Panc1 (cell line): ENCODE results near the gene MIXL1. TPM values are rescaled to one million over a fixed set of nuclear protein-coding genes. Genes with fewer than 3 reads are reported as not detected.

Source experiments
- ATAC-seq: fragments of 200-7000 bp; cut with Tn5 transposase; 2 replicates; pipeline ENCODE4 v1.9.1; 2020; ENCODE audit warnings: mild to moderate bottlenecking, moderate library complexity
- BruUV-seq: library from RNA; stranded (reverse); fragments of 400-500 nt; replicated peaks from 2 replicates; lab custom pipeline; 2021; lab: Mats Ljungman, UMichigan
- CTCF ChIA-PET: fragments of 300-600 bp; sonication (Branson Sonifier 250); formaldehyde crosslinking; loops from one replicate; lab custom pipeline; 2022; ENCODE audit warnings: antibody characterized with exemption; lab: Charles Lee
- POLR2A ChIA-PET: fragments of 300-600 bp; sonication (Branson Sonifier 250); formaldehyde crosslinking; loops from one replicate; lab custom pipeline; 2022; ENCODE audit warnings: antibody characterized with exemption; lab: Charles Lee
- DNase-seq: peaks from one replicate; pipeline ENCODE4 v3.0.0-alpha.2; 2010; ENCODE audit warnings: low read depth, low spot score
- H3K27ac ChIP-seq: 2 replicates; pipeline ENCODE4 v1.5.1; 2011; ENCODE audit warnings: mild to moderate bottlenecking, low read length, inconsistent platforms
- H3K27me3 ChIP-seq: fragments of 200-500 bp; sonication (Bioruptor generic); 2 replicates; pipeline ENCODE4 v1.6.0; 2014; ENCODE audit warnings: low read length, inconsistent platforms; ENCODE audit not compliant: control insufficient read depth, insufficient read depth
- H3K36me3 ChIP-seq: fragments of 200-500 bp; sonication (Bioruptor generic); 2 replicates; pipeline ENCODE4 v1.5.1; 2014; ENCODE audit warnings: inconsistent platforms, mild to moderate bottlenecking, low read length, moderate library complexity; ENCODE audit not compliant: control insufficient read depth, insufficient read depth
- H3K4me1 ChIP-seq: 2 replicates; pipeline ENCODE4 v1.5.1; 2011; ENCODE audit warnings: inconsistent platforms, mild to moderate bottlenecking, low read length, moderate library complexity; ENCODE audit not compliant: control insufficient read depth, insufficient read depth
- H3K4me3 ChIP-seq, 2 experiments: 2 replicates each; pipeline ENCODE4 v1.5.1; 2011 to 2012; ENCODE audit warnings: low read depth in 2 of 2, low read length in 2 of 2, mild to moderate bottlenecking in 2 of 2, inconsistent platforms in 1 of 2, moderate library complexity in 1 of 2
- H3K9me3 ChIP-seq: fragments of 200-500 bp; sonication (Bioruptor generic); 2 replicates; pipeline ENCODE4 v1.5.1; 2014; ENCODE audit warnings: low read depth, mild to moderate bottlenecking, inconsistent platforms, low read length, moderate library complexity; ENCODE audit not compliant: control insufficient read depth, insufficient read depth
- POLR2AphosphoS5 ChIP-seq: IDR thresholded peaks from 2 replicates; pipeline ENCODE4 v1.6.1; 2012; ENCODE audit warnings: mild to moderate bottlenecking, low read depth, low read length, moderate library complexity
- SIN3A ChIP-seq: IDR thresholded peaks from 2 replicates; pipeline ENCODE4 v1.6.1; 2012; ENCODE audit warnings: low read depth, mild to moderate bottlenecking, low read length, moderate library complexity, borderline replicate concordance; ENCODE audit not compliant: insufficient read depth
- TCF7L2 ChIP-seq: IDR thresholded peaks from 2 replicates; pipeline ENCODE4 v1.6.1; 2011; ENCODE audit warnings: mild to moderate bottlenecking, low read depth, low read length, inconsistent platforms
- in situ Hi-C: cut with HindIII; loops from 2 replicates; pipeline ENCODE4 v1.10.0; 2016; ENCODE audit warnings: low sequenced_read_pairs, low pct_unique_long_range_greater_than_20kb
- intact Hi-C: fragments of 100-400 bp; cut with micrococcal nuclease; formaldehyde crosslinking; loops from one replicate; pipeline ENCODE4 v1.10.0; 2022; ENCODE audit not compliant: unreplicated experiment
- total RNA-seq: library from RNA; stranded (reverse); gene quantifications from one replicate; pipeline ENCODE4 v1.2.1, GENCODE V29; 2021; ENCODE audit not compliant: unreplicated experiment
- TF ChIP-seq, protein P1 (sequence below), 2 experiments: IDR thresholded peaks; 2 replicates each; pipeline ENCODE4 v1.6.1; 2011 to 2012; ENCODE audit warnings: low read depth in 2 of 2, control low read depth in 1 of 2, low read length in 1 of 2, mild to moderate bottlenecking in 1 of 2, moderate library complexity in 1 of 2; ENCODE audit not compliant: insufficient read depth in 1 of 2
- TF ChIP-seq, protein P2 (sequence below): fragments of 450-650 bp; IDR thresholded peaks from 2 replicates; pipeline ENCODE4 v1.5.1; 2017; ENCODE audit warnings: mild to moderate bottlenecking

Gene MIXL1
- total RNA-seq, 1 experiment from 2014 or later, result 0.69 TPM

DNA sequence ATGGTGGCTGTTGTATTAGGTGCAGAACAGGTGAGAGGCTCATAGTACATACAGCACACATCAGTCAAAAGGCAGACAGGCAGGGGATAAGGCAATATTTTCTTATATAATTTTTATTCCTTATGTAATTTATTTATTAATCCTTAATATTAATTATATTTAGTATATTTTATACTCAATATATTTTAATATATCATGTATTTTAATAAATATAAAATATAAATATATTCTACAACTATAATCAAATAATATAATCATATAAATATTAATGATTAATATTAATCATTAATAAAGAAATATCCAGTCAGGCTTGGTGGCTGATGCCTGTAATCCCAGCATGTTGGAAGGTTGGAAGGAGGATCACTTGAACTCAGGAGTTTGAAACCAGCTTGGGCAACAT is 19.3 kb upstream of the MIXL1 start:
- intact Hi-C loops, result no loop called here
- BruUV-seq, result no TSS peak

GRCh38 chr1:226207048-226207447 is 16.4 kb upstream of the MIXL1 start:
- no peak for TF ChIP-seq TCF7L2
- TF ChIP-seq, protein P1, sequence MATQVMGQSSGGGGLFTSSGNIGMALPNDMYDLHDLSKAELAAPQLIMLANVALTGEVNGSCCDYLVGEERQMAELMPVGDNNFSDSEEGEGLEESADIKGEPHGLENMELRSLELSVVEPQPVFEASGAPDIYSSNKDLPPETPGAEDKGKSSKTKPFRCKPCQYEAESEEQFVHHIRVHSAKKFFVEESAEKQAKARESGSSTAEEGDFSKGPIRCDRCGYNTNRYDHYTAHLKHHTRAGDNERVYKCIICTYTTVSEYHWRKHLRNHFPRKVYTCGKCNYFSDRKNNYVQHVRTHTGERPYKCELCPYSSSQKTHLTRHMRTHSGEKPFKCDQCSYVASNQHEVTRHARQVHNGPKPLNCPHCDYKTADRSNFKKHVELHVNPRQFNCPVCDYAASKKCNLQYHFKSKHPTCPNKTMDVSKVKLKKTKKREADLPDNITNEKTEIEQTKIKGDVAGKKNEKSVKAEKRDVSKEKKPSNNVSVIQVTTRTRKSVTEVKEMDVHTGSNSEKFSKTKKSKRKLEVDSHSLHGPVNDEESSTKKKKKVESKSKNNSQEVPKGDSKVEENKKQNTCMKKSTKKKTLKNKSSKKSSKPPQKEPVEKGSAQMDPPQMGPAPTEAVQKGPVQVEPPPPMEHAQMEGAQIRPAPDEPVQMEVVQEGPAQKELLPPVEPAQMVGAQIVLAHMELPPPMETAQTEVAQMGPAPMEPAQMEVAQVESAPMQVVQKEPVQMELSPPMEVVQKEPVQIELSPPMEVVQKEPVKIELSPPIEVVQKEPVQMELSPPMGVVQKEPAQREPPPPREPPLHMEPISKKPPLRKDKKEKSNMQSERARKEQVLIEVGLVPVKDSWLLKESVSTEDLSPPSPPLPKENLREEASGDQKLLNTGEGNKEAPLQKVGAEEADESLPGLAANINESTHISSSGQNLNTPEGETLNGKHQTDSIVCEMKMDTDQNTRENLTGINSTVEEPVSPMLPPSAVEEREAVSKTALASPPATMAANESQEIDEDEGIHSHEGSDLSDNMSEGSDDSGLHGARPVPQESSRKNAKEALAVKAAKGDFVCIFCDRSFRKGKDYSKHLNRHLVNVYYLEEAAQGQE (IDR thresholded peaks at IDR 0.05; ENCODE audit: insufficient read depth in 1 of 2, low read depth in 2 of 2, low read length in 1 of 2), result no peak
- TF ChIP-seq POLR2AphosphoS5, result no peak
- no peak for TF ChIP-seq SIN3A
- TF ChIP-seq, protein P2, sequence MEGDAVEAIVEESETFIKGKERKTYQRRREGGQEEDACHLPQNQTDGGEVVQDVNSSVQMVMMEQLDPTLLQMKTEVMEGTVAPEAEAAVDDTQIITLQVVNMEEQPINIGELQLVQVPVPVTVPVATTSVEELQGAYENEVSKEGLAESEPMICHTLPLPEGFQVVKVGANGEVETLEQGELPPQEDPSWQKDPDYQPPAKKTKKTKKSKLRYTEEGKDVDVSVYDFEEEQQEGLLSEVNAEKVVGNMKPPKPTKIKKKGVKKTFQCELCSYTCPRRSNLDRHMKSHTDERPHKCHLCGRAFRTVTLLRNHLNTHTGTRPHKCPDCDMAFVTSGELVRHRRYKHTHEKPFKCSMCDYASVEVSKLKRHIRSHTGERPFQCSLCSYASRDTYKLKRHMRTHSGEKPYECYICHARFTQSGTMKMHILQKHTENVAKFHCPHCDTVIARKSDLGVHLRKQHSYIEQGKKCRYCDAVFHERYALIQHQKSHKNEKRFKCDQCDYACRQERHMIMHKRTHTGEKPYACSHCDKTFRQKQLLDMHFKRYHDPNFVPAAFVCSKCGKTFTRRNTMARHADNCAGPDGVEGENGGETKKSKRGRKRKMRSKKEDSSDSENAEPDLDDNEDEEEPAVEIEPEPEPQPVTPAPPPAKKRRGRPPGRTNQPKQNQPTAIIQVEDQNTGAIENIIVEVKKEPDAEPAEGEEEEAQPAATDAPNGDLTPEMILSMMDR, result no peak
- ATAC-seq (no peak), DNase-seq (no peak)
- intact Hi-C loops (no loop called here), in situ Hi-C loops (no loop called here)
- POLR2A ChIA-PET, result no interaction called here
- H3K36me3 ChIP-seq, result no peaks in the 10 kb centered on the region
- BruUV-seq, result no TSS peak
- no peaks in the 10 kb centered on the region for H3K9me3 ChIP-seq
- H3K27ac ChIP-seq, result no peak overlapping the region
- H3K4me1 ChIP-seq, result no peaks in the 10 kb centered on the region
- CTCF ChIA-PET, result no interaction called here
- H3K4me3 ChIP-seq, result no peak overlapping the region
- H3K27me3 ChIP-seq, result no peaks in the 10 kb centered on the region

More for the DNA sequence above, 19.3 kb upstream of the MIXL1 start:
- ATAC-seq, result no peak
- in situ Hi-C loops, result no loop called here
- Histone ChIP-seq H3K9me3 (no peaks in the 10 kb centered on the region), H3K4me1 (no peaks in the 10 kb centered on the region), H3K36me3 (no peaks in the 10 kb centered on the region), H3K27ac (no peak overlapping the region), H3K4me3 (no peak overlapping the region), H3K27me3 (no peaks in the 10 kb centered on the region)
- ChIA-PET POLR2A (no interaction called here), CTCF (no interaction called here)
- no peak for DNase-seq
- TF ChIP-seq SIN3A, result no peak
- TF ChIP-seq, protein P2, result no peak
- TF ChIP-seq TCF7L2, result no peak
- no peak for TF ChIP-seq POLR2AphosphoS5
- TF ChIP-seq, protein P1 (IDR thresholded peaks at IDR 0.05; ENCODE audit: insufficient read depth in 1 of 2, low read depth in 2 of 2, low read length in 1 of 2), result no peak
